Right lobe of liver (tissue), 4 donors: Measurements from ENCODE around the gene ALDH1A1.

Experiments
- CTCF ChIP-seq, 4 donors: fragments of 200-600 bp in 3 of 4; fragments of 450-650 bp in 1 of 4; IDR thresholded peaks; one replicate each; pipeline versions ENCODE4 v1.5.1 to v1.8.0; 2016 to 2022; ENCODE audit warnings: antibody characterized with exemption in 4 of 4, mild to moderate bottlenecking in 2 of 4
- POLR2A ChIP-seq: fragments of 450-650 bp; IDR thresholded peaks from one replicate; pipeline ENCODE4 v1.6.1; 2017; ENCODE audit warnings: antibody characterized with exemption, mild to moderate bottlenecking
- donor health status: DM: no; HTN: no; CAD: no.
- donor health status: DM: no; HTN: no; CAD: no.
- donor health status: DM: no; HTN: yes; CAD: no.

DNA sequence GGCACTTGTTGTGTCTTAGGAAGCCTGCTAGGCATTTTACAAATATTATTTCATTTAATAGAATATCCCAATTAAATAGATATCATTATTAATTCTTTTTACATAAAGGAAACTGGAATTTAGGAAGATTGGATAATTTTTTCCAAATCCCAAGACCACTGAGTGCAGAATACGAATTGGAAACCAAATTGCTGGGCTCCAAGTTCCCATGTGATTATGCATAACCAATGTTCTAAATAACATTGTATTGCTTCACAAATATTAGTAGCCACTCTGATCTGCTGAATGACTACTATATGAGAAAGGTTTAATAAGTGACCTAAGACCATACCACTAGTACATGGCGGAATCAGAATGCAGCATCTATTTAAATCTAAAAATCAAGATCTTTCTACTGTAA is 57.7 kb downstream of the ALDH1A1 start:
- TF ChIP-seq POLR2A (no peak), CTCF (IDR thresholded peaks at IDR 0.05) (no peak)
